Islet of Langerhans (tissue), 1 donor: ENCODE data around the gene SDK1.

ENCODE experiments used
- FAIRE-seq: peaks from one replicate; lab custom pipeline; 2011; peaks lifted over from hg19 to GRCh38; lab: Jason Lieb, UNC

The SDK1 gene

GRCh38 chr7:3300651-3301448, at the start of gene SDK1:
TSS of gene SDK1 (plus strand) at chr7:3301252. CDS start at chr7:3301587, 335 bp downstream.
- no peak for FAIRE-seq

GRCh38 chr7:3254718-3255117, 46.3 kb upstream of the SDK1 start:
- no peak for FAIRE-seq

- FAIRE-seq, result no peak
These were observed 41.2 kb upstream of the SDK1 start for GRCh38 chr7:3259711-3260400.

- no peak for FAIRE-seq
These were observed 40.7 kb upstream of the SDK1 start for GRCh38 chr7:3260401-3260715.

GRCh38 chr7:3264693-3265339, 36.2 kb upstream of the SDK1 start:
- peak; percentile 36 for FAIRE-seq

- FAIRE-seq, result no peak
These were observed 35.7 kb upstream of the SDK1 start for GRCh38 chr7:3265388-3265787.

- FAIRE-seq, result peak; percentile 36
These were observed 34.8 kb upstream of the SDK1 start for GRCh38 chr7:3266240-3266639.

- FAIRE-seq, result peak; percentile 87
These were observed 32.9 kb upstream of the SDK1 start for GRCh38 chr7:3267966-3268690.

- FAIRE-seq, result no peak
These were observed 30.7 kb upstream of the SDK1 start for GRCh38 chr7:3270362-3270761.

- no peak for FAIRE-seq
These were observed 29.8 kb upstream of the SDK1 start for GRCh38 chr7:3271298-3271697.

GRCh38 chr7:3272691-3273141, 28.3 kb upstream of the SDK1 start:
- FAIRE-seq, result no peak

- FAIRE-seq, result no peak
These were observed 26.9 kb upstream of the SDK1 start for GRCh38 chr7:3274131-3274530.

- no peak for FAIRE-seq
These were observed 23.2 kb upstream of the SDK1 start for GRCh38 chr7:3277604-3278572.

- FAIRE-seq, result no peak
These were observed 21.8 kb upstream of the SDK1 start for GRCh38 chr7:3279147-3279818.

GRCh38 chr7:3280445-3280844, 20.6 kb upstream of the SDK1 start:
- no peak for FAIRE-seq

- no peak for FAIRE-seq
These were observed 20.0 kb upstream of the SDK1 start for GRCh38 chr7:3280946-3281656.

- no peak for FAIRE-seq
These were observed 18.6 kb upstream of the SDK1 start for GRCh38 chr7:3282457-3282856.

GRCh38 chr7:3283130-3283704, 17.8 kb upstream of the SDK1 start:
- no peak for FAIRE-seq

- FAIRE-seq, result no peak
These were observed 15.4 kb upstream of the SDK1 start for GRCh38 chr7:3285652-3286051.

GRCh38 chr7:3289996-3290395, 11.1 kb upstream of the SDK1 start:
- no peak for FAIRE-seq
